Activated naive CD4-positive, alpha-beta T cell treated with anti-CD3 and anti-CD28 coated beads, Interleukin-2, amount 50 U/mL, for 16 hours (primary cell): Measurements from ENCODE around the gene RNF121.

Experiments
- DNase-seq: peaks from one replicate; pipeline ENCODE4 v3.0.0-alpha.2; 2020

RNF121 gene

GRCh38 chr11:71935338-71935925, 6.6 kb downstream of the RNF121 start:
- DNase-seq, result no peak

- no peak for DNase-seq
These were observed 8.0 kb downstream of the RNF121 start for GRCh38 chr11:71936825-71937224.

- no peak for DNase-seq
These were observed 9.0 kb downstream of the RNF121 start for GRCh38 chr11:71937826-71938225.

DNA sequence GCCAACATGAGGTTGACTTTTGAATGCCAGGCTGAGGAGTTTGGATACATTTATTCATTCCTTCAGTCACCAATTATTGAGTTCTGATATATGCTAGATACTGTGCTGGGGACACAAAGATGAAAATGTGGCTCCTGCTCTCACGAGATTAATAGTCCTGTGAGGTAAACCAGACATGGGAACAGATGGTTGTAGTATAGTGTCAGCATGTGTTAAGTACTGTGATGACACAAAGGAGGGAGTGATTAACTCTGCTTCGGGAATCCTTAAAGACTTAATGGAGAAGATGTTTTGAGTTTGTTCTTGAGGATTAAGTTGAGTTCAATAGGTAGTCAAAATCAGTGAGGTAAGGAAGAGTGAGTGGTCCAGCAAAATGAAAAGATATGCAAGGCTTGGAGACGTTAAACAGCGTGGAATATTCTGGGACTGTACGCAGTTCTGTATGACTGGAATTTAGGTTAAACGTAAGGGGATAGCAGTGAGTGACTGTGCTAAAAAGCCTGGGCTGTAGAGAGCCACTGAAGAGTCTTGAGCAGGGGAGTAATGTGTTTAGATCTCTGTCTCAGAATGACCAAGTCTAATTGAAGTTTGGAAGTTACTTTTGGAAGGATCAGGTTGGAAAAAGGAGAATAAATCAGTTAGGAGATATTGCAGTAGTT, 11.8 kb downstream of the RNF121 start:
- no peak for DNase-seq

GRCh38 chr11:71946144-71946571, 17.3 kb downstream of the RNF121 start:
- no peak for DNase-seq

GRCh38 chr11:71947498-71947897, 18.7 kb downstream of the RNF121 start:
- no peak for DNase-seq

DNA sequence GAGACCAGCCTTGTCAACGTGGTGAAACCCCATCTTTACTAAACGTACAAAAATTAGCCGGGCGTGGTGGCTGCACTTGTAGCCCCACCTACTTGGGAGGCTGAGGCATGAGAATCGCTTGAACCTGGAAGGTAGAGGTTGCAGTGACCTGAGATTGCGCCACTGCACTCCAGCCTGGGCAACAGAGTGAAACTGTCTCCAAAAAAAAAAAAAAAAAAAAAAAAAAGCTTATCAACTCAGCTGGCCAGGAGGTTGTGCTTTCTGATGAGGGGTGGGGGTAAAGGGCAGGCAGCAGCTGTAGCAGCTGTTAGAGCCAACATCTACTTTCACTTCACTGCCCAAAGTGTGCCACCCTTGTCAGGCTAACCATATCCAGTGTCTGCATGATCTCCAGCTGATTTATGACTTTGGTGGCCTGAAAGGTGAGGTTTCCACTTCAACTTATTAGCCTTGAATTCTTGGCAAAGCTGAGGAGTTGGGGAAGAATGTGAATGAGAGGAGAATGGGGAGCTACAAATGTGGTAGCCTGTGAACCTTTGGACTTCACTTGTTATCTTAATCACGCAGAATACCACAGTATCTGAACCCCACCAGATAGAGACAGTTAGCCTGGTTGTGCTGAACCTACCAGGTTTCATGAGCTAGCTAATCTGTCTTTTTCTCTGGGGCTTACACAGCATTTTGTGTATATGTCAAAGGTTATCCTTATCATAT, 19.6 kb downstream of the RNF121 start:
- no peak for DNase-seq

DNA sequence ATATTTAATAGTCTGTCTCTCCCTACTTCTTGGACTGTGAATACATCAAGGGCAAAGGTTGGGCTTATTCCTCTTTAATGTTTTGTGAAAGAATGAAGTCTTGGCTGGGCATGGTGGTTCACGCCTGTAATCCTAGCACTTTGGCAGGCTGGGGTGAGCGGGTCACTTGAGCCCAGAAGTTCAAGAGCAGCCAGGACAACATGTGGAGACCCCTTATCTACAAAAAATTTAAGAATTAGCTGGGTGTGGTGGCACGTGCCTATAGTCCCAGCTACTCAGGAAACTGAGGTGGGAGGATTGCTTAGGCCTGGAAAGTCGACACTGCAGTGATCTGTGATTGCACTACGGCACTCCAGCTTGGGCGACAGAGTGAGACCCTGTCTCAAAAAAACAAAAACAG, 20.2 kb downstream of the RNF121 start:
- no peak for DNase-seq

DNA sequence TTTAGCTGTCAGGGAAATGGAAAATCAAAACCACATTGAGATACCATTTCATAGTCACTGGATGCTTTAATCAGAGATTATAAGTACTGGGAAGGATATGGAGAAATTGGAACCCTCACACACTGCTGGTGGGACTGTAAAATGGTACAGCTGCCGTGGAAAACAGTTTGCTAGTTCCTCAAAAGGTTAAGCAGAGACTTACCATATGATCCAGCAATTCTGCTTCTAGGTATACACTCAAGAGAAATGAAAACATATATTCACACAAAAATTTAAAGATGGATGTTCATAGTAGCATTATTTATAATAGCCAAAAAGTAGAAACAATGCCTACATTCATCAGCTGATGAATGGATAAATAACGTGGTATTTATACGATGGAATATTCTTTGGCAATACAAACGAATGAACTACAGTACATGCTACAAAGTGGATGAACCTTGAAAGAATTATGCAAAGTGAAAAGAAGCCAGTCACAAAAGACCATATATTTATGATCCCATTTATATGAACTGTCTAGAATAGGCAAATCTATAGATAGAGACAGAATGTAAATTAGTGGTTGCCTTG, 23.0 kb downstream of the RNF121 start:
- no peak for DNase-seq

- DNase-seq, result no peak
These were observed 27.1 kb downstream of the RNF121 start for GRCh38 chr11:71955898-71956456.

DNA sequence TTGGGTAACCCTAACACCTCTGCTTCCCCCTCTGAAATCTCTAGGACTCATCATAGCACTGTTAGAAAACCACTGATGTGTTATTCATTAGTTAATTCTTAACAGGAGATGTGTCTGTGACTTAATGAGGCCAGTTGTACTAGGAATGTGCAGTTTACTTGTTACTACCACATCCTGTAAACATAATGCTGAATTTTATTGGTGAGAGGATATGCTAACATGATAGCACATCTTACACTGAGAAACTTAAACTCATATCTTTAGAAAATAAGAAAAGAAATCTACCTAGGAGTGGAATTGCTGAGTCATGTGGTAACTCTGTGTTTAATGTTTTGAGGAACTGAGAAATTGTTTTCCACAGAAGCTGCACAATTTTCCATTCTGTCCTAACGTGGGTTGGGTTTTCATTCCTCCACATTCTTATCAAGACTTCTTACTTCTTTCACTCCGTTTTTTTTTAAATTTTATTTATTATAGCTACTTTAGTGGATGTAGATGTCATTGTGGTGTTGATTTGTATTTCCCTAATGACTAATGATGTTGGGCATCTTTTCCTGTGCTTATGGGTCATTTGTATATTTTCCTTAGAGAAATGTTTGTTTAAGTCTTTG, 33.7 kb downstream of the RNF121 start:
- DNase-seq, result no peak

GRCh38 chr11:71963468-71963867, 34.6 kb downstream of the RNF121 start:
- no peak for DNase-seq

DNA sequence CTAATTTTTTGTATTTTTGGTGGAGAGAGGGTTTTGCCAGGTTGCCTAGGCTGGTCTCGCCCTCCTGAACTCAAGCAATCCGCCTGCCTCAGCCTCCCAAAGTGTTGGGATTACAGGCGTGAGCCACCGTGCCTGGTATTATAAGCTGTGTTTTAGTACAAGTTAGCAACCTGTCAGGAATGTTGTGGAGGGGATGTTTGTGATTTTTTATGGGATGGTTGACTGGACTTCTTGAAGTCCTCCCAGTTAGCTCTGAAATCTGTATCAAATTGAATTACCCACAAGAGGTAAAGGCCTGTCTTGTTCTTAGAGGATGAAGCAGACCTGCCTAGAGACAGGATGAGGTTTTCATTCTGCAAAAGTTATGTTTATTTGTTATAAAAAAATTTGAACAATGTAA, 35.8 kb downstream of the RNF121 start:
- DNase-seq, result no peak

DNA sequence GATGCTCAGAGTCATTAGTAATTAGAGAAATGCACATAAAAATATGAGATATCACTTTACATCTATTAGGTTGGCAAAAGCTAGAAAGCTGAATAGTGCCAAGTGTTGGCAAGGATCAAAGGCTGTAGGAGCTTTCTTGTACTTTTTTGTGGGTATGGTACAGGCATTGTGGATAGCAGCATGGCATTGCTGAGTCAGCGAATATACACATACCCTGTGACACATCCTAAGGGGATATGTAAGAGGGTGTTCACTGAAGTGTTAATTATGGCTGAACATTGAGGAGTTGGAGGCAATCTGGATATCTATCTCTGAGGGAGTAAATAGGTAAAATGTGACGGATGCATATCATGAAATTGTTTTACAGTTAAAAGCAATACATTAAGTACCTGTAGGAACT, 42.8 kb downstream of the RNF121 start:
- no peak for DNase-seq

- no peak for DNase-seq
These were observed 47.7 kb downstream of the RNF121 start for GRCh38 chr11:71976551-71976950.

GRCh38 chr11:71977090-71977489, 48.2 kb downstream of the RNF121 start:
- DNase-seq, result no peak

- DNase-seq, result peak; percentile 46
These were observed 49.0 kb downstream of the RNF121 start for GRCh38 chr11:71977743-71978418.

GRCh38 chr11:71979094-71979493, 50.2 kb downstream of the RNF121 start:
- DNase-seq, result no peak

- no peak for DNase-seq
These were observed 50.8 kb downstream of the RNF121 start for GRCh38 chr11:71979602-71980001.

GRCh38 chr11:71986131-71986530, 57.3 kb downstream of the RNF121 start:
- DNase-seq, result no peak

DNA sequence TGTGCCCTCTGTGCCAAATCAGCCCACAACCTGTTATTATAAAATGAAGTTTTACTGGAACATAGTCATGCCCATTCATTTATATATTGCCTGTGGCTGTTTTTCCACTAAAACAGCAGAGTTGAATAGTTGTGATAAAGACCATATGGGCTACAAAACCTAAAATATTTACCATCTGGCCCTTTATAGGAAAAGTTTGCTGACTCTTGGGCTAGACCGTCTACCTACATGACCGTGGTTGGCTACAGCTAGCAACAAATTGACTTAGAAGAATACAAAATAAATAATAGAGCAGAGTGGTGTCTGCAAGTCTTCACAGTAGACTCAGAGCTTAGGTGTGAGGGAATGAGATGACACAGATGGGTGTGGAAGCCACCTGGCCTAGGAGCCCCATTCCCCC, 58.7 kb downstream of the RNF121 start:
- no peak for DNase-seq

DNA sequence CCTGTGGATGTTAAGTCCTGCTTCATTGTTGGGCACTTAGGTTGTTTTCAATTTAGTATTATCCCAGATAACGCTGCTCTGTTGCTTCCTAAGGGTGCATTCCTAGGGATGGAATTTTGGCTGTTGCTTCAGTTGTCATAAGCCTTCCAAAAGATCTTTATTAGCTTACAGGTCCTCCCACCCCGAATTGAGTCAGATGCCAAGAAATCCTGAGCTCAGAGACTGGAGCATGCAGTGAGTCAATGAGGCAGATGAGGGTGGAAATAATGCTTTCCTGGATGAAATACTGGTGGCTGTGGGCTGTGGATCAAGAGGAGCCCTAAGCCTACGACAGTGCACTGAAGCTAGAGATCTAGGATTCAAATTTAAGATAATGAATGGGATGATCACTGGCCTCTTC, 59.2 kb downstream of the RNF121 start:
- DNase-seq, result no peak

GRCh38 chr11:71990701-71991100, 61.9 kb downstream of the RNF121 start:
- DNase-seq, result no peak
